Mammary epithelial cell (primary cell): ENCODE results near the gene ANO4.

Experiments used
- CTCF ChIP-seq, 2 donors: IDR thresholded peaks in 1 of 2; conservative IDR thresholded peaks in 1 of 2; 2 replicates each; pipeline ENCODE4 v1.5.1; 2011 to 2012; ENCODE audit warnings: inconsistent platforms in 2 of 2, low read length in 2 of 2, mild to moderate bottlenecking in 2 of 2, control low read depth in 1 of 2, low read depth in 1 of 2; ENCODE audit not compliant: insufficient read depth in 1 of 2; ENCODE audit errors: extremely low read depth in 1 of 2
- EZH2 ChIP-seq: IDR thresholded peaks from 2 replicates; pipeline ENCODE4 v1.6.1; 2012; ENCODE audit warnings: low read length, inconsistent platforms, borderline replicate concordance

DNA sequence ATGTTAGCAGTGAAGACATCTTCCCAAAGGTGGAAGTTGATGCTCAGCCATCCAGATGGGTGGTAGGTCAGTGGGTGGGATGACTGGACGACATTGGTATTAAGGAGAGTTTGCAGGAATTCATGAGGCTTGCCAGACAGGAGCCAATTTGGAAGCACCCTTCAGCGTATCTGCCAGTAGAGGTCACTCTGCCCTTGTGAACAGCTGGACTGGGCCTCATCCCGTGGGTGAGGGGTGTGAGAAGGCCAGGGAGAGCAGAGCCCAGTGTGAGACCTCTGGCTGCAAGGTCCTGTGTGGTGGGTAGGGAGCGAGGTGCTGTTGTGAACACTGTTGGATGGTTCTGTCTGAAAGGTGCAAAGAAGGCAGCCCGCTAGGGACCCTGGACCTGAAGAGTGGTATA, 377.7 kb downstream of the ANO4 start:
- TF ChIP-seq CTCF (conservative IDR thresholded peaks at IDR 0.05 in 1 of 2, IDR thresholded peaks at IDR 0.05 in 1 of 2; ENCODE audit: extremely low read depth in 1 of 2, insufficient read depth in 1 of 2, low read depth in 1 of 2, low read length in 2 of 2), result peak in 1 of 2 donors; percentile 21
- TF ChIP-seq EZH2, result no peak
